ENCODE results near the gene RSPH10B.
"Not testable (repeated sequence)": the region's sequence is repeated elsewhere in the genome, so short reads cannot be mapped to it uniquely, and the experiment has no call there.

RSPH10B gene

GRCh38 chr7:5970347-5970911 is at the start of gene RSPH10B:
TSS of gene RSPH10B (minus strand) at chr7:5970689. CDS start at chr7:5967116, 3,573 bp downstream.
- DNase-seq = not testable (repeated sequence)

DNA sequence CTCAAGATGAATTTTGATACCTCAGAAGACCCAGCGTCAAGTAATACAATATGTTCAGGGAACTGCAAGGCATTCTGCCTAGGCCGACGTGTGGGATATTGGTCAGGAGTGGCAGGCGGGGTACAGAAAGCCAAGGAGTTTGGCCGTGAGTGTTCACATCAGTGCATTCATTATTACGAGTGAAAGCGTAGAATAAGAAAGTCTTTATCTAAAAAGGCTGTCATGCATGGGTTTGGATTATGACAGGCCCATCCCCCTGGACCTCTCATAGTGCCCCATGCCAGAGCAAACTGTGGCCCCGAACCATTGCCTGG is 46.1 kb upstream of the RSPH10B start:
- no peak for DNase-seq

GRCh38 chr7:6015917-6016652 is 45.6 kb upstream of the RSPH10B start:
- DNase-seq = no peak

GRCh38 chr7:6012355-6013104 is 42.0 kb upstream of the RSPH10B start:
- DNase-seq = no peak

- no peak for DNase-seq
Measured at GRCh38 chr7:6011541-6011940, 41.1 kb upstream of the RSPH10B start.

DNA sequence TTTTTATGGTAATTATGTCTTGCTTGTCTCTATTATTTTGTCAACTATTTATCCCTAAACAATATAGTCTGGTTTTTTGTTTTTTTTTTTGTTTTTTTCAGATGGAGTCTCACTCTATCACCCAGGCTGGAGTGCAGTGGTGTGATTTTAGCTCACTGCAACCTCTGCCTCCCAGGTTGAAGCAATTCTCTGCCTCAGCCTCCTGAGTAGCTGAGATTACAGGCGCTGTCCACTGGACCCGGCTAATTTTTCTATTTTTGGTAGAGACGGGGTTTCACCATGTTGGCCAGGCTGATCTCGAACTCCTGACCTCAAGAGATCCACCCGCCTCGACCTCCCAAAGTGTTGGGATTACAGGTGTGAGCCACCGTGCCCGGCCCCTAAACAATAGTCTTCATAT is 39.9 kb upstream of the RSPH10B start:
- not testable (repeated sequence) for DNase-seq

DNA sequence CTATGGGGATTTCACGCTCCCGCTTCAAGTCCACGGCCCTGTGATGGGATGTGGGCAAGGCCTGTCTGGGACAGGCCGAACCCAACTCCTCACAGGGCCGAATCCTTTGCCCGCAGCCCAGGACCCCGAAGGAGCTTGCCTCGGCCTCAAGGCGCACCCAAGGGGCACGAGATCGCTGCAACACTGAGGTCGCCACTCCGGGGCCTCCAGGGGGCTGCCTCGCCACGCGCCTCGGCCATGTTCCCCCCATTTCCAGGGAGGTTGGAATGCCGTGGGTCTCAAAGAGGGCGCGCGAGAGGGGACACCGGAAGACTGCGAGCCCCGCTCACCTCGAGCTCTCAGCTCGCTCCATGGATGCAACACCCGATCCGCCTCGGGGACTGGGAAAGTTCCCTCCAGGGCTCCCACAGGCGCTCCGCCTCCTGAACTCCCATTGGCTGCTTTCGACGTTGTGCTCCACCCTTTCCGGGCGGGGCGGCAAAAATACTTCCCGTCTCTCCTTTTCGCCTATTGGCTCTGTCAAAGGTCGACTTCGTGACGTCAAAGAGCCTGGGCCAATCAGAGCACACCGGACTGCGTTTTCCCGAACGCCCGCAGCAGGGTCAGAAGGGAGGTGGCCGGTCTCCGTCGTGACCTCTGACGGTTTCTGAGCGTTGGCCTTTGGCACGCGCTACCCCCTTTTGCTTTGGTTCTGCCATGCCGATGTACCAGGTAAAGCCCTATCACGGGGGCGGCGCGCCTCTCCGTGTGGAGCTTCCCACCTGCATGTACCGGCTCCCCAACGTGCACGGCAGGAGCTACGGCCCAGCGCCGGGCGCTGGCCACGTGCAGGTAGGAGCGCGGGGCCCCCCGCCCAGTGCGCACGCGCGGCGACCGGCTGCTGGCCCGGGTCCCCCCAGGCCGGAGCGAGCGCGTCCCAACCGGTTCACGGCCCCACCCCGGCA is 38.5 kb upstream of the RSPH10B start, which contains the start of the genes AIMP2 and PMS2:
Gene AIMP2 (plus strand): TSS at position 605 of the 944 bp plus-strand sequence. CDS start 92 bp downstream, at position 697.
Gene PMS2 (minus strand): TSS at position 382 of the 944 bp plus-strand sequence. CDS start 30 bp downstream, at position 352.
- DNase-seq = peak; percentile 99 to 100

- not testable (repeated sequence) for DNase-seq
Measured at GRCh38 chr7:6007835-6008590, 37.5 kb upstream of the RSPH10B start.

DNA sequence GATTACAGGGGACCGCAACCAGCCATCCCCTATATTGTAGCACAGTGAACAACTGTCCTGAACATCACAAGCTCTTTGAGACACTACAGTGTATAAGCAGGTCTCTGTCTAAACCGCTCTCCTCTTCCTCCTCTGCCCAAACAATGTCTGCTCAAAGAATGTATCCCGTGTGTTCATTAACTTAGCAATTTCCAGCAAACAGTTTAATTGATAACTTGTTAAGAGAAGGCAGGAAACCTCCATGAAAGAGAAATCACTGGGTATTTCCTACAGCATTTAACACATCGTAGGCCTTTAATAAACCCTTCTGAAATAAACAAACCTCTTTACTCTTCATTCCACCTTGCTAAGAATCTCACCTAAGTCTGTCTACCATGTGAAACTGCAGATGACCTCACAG is 36.9 kb upstream of the RSPH10B start:
- DNase-seq = no peak

- DNase-seq = peak; percentile 52 to 60
Measured at GRCh38 chr7:5997210-5997808, 26.8 kb upstream of the RSPH10B start.

DNA sequence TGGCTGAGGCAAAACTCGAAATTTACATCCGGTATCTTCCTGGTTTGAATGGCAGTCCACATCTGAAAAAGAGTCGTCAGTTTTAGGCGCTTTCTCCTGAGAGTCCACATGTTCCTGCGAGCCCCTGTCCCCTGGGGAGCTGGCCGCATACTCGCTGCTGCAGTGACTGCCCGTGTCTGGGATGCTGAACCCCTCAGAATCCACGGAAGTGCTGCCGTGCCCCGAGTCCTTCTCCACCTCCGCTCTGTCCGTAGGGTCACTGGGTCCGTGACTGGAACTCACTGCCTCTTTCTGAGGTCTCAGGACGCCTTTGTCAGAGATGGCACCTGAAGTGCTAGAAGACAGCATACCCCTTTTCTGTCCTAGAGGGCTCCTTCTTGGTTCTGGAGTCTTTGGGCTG is 16.6 kb upstream of the RSPH10B start:
- DNase-seq = not testable (repeated sequence)

- DNase-seq = not testable (repeated sequence)
Measured at GRCh38 chr7:5979680-5980314, 9.3 kb upstream of the RSPH10B start.

GRCh38 chr7:5973580-5973979 is 3.1 kb upstream of the RSPH10B start:
- DNase-seq = not testable (repeated sequence)

- DNase-seq = not testable (repeated sequence)
Measured at GRCh38 chr7:5963810-5964209, 6.7 kb downstream of the RSPH10B start.

DNA sequence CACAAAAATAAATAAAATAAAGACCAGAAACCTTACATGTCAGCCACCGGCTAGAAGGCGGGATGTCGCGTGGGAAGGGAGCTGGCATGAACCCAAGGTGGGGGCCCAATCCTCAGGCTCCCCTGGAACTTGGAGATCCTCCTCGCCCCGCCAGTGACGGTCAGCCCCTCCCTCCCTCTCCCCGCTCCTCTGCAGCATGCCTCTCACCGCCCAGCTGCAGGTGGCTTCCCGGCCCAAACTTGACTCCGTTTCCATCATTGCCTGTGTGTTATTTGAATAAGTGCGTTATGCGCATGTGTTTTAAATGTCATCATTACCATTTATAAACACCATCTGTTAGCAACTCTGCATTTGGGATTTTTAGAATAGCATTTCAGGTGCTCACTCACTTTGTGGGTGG is 7.3 kb downstream of the RSPH10B start:
- DNase-seq = not testable (repeated sequence)

GRCh38 chr7:5934945-5935450 is 35.5 kb downstream of the RSPH10B start:
- DNase-seq = not testable (repeated sequence)

GRCh38 chr7:5931905-5932644 is 38.4 kb downstream of the RSPH10B start:
- not testable (repeated sequence) for DNase-seq

DNA sequence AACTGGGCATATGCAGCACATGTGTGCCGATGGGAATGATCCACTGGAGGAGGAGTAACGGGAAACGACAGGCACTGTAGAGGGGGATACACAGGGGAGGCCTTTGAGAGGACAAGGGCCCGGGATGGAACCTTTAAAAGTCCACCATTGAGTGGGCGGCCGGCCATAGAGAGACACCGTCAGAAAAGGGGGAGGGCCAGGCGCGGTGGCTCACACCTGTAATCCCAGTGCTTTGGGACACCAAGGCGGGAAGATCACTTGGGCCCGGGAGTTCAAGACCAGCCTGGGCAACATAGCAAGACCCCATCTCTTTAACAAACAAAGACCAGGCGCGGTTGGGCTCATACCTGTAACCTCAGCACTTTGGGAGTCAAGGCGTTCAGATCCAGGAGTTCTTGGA is 39.2 kb downstream of the RSPH10B start:
- not testable (repeated sequence) for DNase-seq

DNA sequence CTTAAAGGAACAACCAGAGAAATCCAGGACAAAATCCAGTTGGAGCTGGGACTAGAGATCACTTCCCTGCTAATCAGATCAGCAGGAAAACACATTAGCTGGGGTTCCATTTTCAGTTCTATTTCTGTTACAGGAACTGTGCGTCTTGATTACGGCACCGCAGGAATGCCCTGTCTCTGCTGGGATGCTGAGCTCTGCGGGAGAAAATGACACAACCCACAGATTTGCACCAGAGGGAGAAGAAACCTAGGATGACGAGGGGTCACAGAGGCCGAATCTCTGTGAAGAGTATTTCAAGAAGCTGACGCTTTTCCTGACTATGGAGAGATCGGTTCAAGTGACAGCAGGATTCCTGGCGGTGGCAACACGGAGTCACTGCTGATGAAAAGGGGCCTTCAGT is 40.2 kb downstream of the RSPH10B start:
- not testable (repeated sequence) for DNase-seq
